ENCODE measurements around the gene LARGE1.

The LARGE1 gene

GRCh38 chr22:33909911-33910310 lies 10.4 kb downstream of the LARGE1 start:
- no peak for DNase-seq

DNA sequence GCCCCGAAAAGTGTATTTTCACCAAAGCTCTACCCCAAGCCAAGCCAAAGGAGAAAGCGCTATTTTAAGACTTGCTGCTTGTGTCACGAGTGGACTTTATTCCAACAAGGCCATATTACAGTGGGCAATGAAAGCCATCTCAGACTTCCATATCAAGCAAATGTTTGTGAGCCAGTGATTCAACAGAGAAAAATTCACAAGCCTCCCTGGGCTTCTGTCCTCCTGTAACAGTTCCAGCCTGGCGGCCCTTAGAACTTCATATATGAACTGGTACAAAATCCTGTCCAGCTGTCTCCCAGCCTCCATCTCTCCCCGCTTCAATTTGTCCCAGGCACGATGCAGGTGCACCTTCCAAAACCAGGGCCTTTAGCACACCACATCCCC lies 11.2 kb downstream of the LARGE1 start:
- no peak for DNase-seq

DNA sequence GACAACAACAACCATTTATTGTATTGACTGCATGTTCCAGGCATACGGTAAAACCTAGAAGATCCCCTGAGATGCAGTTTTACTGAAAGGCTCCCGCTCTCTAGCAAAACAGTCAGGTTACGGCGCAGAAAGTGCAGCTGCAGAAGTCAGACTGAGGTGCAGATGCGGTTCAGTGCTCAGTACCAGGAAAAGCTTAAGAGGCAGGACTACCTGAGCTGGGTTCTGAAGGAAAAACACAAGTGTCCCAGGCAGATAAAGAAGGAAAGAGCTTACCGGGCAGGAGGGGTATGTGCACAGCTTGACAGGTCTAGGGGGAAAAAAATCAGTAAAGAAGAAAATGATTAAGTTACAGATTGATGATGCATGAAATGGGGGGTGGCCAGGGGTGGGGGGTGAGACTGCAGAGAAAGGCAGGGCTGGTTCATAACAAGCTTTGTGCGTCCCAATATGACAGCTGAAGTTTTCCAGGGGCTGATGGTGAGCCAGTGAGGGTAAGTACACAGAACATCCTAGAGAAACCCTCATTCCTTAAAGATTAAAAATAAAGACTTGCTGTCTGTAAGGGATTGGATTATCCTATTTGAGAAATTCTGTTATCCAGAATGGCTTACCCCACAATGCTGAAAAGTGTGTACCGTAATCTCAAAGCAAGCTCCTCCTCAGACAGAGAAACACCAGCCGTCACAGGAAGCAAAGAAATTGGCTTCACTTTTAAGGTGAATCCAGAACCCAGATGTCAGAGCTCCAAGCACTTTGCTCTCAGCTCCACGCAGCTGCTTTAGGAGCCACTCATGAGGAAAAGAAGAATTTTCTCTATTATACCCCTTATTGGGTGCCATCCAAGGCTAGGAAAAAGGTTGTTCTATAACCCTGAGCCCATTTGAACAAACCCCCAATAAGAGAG lies 11.9 kb downstream of the LARGE1 start:
- DNase-seq: no peak

DNA sequence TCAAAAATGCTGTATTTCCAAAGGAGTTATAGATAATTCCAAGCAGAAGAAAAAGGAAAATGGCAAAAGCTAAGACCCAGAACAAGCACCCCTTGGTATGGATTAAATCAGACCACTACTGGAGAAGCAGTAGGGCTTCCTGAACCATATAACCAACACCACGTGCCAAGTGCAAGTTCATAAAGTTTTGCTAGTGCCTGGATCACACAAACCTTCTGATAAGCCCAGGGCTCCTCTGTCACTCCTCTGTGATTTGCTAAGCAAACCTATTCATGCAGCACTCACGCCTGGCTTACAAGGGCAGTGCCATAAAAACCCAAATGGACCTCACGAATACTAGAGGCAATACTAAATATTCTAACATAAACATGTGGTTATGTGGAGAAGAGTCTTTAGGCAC lies 13.3 kb downstream of the LARGE1 start:
- no peak for DNase-seq

DNA sequence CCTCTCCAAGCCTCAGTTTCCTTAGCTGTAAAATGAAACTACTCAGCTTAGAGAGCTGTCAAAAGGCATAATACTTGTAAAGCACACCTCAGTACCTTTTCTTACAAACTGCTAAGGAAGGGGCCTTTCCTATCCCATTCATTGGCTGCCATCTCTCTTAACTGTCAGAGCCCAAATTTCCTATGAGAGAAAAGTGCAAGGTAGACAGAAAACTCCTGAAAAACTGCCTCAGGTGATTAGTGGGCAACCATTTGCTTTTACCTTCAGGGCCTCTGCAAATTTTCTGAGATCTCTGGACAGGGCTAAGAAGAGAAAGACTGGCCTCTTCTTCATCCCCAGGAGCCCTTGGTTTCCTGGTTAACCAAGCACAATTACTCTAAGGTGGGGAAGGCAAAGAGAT lies 13.8 kb downstream of the LARGE1 start:
- no peak for DNase-seq

- DNase-seq: no peak
Observed at GRCh38 chr22:33903012-33903411, 17.3 kb downstream of the LARGE1 start.

DNA sequence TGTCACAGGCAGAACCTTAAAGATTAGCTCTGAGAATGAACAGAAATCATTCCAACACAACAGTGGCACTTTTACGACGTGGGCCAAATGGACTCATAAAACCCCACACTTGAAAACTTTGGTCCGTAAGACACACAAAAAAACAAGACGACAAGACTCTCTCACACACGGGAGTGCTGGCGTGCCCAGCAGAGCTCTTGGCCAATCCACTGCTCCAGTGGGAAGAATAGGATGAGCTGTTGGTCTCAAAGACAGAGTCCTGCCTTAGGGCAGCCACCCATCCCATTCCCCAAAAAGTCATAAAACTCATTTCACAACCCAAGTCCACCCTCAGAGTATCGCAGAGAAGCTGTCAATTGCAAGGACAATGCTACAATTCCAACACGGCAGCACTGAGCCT lies 18.2 kb downstream of the LARGE1 start:
- no peak for DNase-seq

GRCh38 chr22:33898121-33898520 lies 22.2 kb downstream of the LARGE1 start:
- DNase-seq: no peak

DNA sequence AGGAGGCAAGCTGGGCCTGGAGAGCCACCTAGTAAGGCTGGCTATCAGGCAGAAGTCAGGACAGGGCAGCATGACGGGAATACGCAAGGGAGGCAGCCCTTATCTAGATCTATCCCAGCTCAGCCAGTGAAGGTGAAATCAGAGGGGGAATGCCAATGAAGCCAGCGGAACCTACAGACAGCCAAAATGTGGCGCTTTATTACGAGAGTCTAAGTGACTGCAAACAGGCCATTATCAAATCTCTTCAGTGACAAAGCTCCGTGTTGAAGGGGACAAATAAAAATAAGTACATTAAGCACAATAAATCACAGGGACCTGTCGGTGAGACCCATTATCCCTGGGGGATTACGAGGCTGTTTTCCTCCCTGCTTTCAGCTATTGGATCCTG lies 22.8 kb downstream of the LARGE1 start:
- DNase-seq: no peak

- no peak for DNase-seq
Observed at GRCh38 chr22:33896575-33897447, 23.5 kb downstream of the LARGE1 start.

DNA sequence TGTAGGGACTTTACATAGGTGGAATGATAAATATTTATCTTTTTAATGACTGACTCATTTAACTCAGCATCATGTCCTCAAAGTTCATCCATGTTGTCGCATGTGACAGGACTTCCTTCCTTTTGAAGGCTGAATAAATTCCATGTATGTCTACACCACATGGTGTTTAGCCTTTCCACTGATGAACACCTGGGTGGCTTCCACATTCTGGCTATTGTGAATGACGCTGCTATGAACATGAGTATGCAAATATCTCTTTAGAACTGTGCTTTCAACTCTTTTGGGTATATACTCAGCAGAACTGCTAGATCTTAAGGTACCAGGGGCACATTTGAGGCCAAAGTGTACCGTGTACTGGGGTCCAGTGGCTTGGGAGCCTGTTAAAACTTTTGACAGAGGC lies 24.1 kb downstream of the LARGE1 start:
- DNase-seq: no peak

- no peak for DNase-seq
Observed at GRCh38 chr22:33895444-33895843, 24.8 kb downstream of the LARGE1 start.

DNA sequence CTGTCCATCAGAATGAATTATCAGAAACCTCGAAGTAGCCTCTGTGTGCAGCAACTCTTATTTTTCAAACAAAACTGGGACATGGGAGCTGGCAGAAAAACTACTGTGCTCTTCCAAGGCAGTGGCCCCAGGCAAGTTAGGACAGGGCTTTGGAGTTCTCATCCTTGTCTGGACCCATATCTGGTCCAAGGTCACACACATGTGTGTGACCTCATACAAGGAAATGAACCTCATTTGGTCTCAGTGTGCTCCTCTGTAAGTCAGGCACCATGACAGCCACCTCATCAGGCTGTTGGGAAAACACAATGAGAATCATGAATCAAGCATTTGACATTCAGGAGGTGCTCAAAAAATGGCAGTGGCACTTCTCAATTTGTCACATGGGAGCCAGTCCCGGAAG lies 25.8 kb downstream of the LARGE1 start:
- no peak for DNase-seq

GRCh38 chr22:33894036-33894435 lies 26.2 kb downstream of the LARGE1 start:
- DNase-seq: no peak

DNA sequence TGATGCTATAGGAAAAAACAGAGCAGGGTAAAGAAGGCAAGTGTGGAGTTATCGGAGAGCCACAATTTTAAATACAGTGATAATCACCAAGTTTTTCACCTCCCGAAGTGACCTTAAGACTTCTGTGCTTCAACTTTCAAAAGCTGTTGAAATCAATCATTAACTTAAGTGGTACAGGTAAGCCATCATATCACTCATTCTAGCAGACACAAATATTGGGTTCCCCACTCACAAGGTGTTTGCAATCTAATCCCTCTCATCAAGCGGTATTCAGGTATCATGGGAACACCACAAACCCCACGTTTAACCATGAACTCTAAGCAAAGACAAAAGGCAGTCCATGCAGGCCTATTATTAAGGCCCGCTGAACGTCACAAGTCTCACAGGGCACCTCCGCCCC lies 26.8 kb downstream of the LARGE1 start:
- DNase-seq: no peak

DNA sequence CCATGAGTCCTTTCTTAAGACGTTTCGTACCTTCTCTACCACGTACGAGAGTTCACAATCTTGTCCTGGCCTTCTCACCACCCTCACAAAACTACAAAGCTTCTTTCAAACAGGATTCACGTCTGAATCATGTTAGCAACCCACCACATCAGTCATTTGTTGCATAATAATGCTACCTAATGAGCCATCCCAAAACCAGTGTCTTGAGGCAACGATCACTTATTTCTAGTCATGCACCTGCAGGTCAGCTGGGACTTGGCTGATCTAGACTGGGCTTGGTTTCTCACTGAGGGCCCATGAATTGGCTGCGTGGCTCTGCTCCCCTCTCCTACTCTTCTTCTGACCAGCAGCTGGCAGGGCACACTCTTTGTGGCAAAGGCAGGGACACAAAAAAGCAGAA lies 28.3 kb downstream of the LARGE1 start:
- no peak for DNase-seq

- DNase-seq: no peak
Observed at GRCh38 chr22:33891455-33891854, 28.8 kb downstream of the LARGE1 start.

DNA sequence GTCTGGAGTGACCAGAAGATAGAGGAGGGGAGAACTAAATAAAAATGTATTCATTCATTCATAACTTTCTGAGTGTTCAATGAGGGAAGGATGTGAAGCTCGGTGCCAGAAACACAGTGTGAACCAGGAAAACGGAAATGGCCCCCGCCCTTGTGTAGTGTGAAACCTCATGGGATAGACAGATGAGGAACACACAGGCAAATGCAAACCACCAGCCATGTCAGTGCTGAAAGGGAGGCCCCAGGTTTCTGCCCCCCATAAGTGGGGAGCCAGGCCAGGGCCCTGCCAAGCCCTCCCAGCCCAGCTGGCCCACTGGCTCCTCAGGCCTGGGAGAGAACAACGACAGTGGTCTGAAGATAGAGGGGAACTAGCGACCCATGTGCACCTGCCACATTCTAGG lies 30.5 kb downstream of the LARGE1 start:
- no peak for DNase-seq

- no peak for DNase-seq
Observed at GRCh38 chr22:33888821-33889220, 31.5 kb downstream of the LARGE1 start.

GRCh38 chr22:33887173-33887572 lies 33.1 kb downstream of the LARGE1 start:
- DNase-seq: no peak

- DNase-seq: no peak
Observed at GRCh38 chr22:33886696-33887095, 33.6 kb downstream of the LARGE1 start.

GRCh38 chr22:33884829-33885228 lies 35.4 kb downstream of the LARGE1 start:
- DNase-seq: no peak

- no peak for DNase-seq
Observed at GRCh38 chr22:33883961-33884808, 36.1 kb downstream of the LARGE1 start.
